Fibroblast of lung (primary cell): Measurements from ENCODE around the gene TBC1D25. TPM values are rescaled to one million over a fixed set of nuclear protein-coding genes. Genes with fewer than 3 reads are reported as not detected.
A peak's percentile ranks its signal among the peaks of the same experiment; 100 is the strongest.

Experiments used
- DNase-seq, 2 donors: peaks; one replicate each; pipeline versions ENCODE4 v3.0.0 to v3.0.0-alpha.2; 2010; ENCODE audit warnings: low read depth in 2 of 2
- H2AFZ ChIP-seq: 2 replicates; pipeline ENCODE4 v1.5.1; 2012; ENCODE audit warnings: low read length, control low read depth, inconsistent platforms
- H3K27ac ChIP-seq: 2 replicates; pipeline ENCODE4 v1.5.1; 2011; ENCODE audit warnings: low read length, control low read depth; ENCODE audit not compliant: insufficient read depth
- H3K27me3 ChIP-seq: 2 replicates; pipeline ENCODE4 v1.5.1; 2011; ENCODE audit warnings: mild to moderate bottlenecking, low read length; ENCODE audit not compliant: control insufficient read depth, insufficient read depth
- H3K36me3 ChIP-seq: 2 replicates; pipeline ENCODE4 v1.5.1; 2011; ENCODE audit warnings: low read length; ENCODE audit not compliant: control insufficient read depth, insufficient read depth
- H3K4me1 ChIP-seq: 2 replicates; pipeline ENCODE4 v1.5.1; 2011; ENCODE audit warnings: low read length; ENCODE audit not compliant: control insufficient read depth, insufficient read depth; ENCODE audit errors: extremely low read depth
- H3K4me2 ChIP-seq: 2 replicates; pipeline ENCODE4 v1.5.1; 2011; ENCODE audit warnings: low read length, control low read depth; ENCODE audit not compliant: insufficient read depth; ENCODE audit errors: extremely low read depth
- H3K4me3 ChIP-seq, 4 experiments: fragments of 200-600 bp in 1 of 4; sonication (generic) in 1 of 4; replicated peaks in 1 of 4; 2 replicates each; pipeline ENCODE4 v1.5.1; 2011 to 2016; ENCODE audit warnings: low read length in 4 of 4, low read depth in 3 of 4, mild to moderate bottlenecking in 3 of 4, control low read depth in 2 of 4, inconsistent platforms in 1 of 4, mixed read lengths in 1 of 4; ENCODE audit not compliant: insufficient read depth in 1 of 4; ENCODE audit errors: control extremely low read depth in 1 of 4
- H3K79me2 ChIP-seq: 2 replicates; pipeline ENCODE4 v1.5.1; 2012; ENCODE audit warnings: mild to moderate bottlenecking, low read length, inconsistent platforms; ENCODE audit not compliant: control insufficient read depth, insufficient read depth
- H3K9ac ChIP-seq: 2 replicates; pipeline ENCODE4 v1.5.1; 2011; ENCODE audit warnings: mild to moderate bottlenecking, low read length, control low read depth; ENCODE audit not compliant: insufficient read depth
- H3K9me3 ChIP-seq: 2 replicates; pipeline ENCODE4 v1.5.1; 2012; ENCODE audit warnings: low read depth, low read length; ENCODE audit not compliant: control insufficient read depth, insufficient read depth
- H4K20me1 ChIP-seq: 2 replicates; pipeline ENCODE4 v1.5.1; 2011; ENCODE audit warnings: low read length; ENCODE audit not compliant: control insufficient read depth, insufficient read depth; ENCODE audit errors: extremely low read depth
- EZH2 ChIP-seq: IDR thresholded peaks from 2 replicates; pipeline ENCODE4 v1.5.1; 2012; ENCODE audit warnings: low read length, control low read depth, mild to moderate bottlenecking; ENCODE audit errors: missing control alignments
- polyA plus RNA-seq, 2 donors: library from polyadenylated mRNA; depleted of rRNA in 1 of 2; stranded (reverse) in 1 of 2; unstranded in 1 of 2; fragments of >200 nt; gene quantifications; 2 replicates each; pipeline ENCODE4 v1.2.1, GENCODE V29; 2011 to 2012; ENCODE audit warnings: missing spikeins in 1 of 2
- total RNA-seq: library from RNA; depleted of rRNA; stranded (reverse); fragments of >200 nt; gene quantifications from 2 replicates; pipeline ENCODE4 v1.2.1, GENCODE V29; 2014
- TF ChIP-seq, protein P1 (sequence below), 2 donors: IDR thresholded peaks in 1 of 2; conservative IDR thresholded peaks in 1 of 2; 1 replicate in 1 of 2; 2 replicates in 1 of 2; pipeline ENCODE4 v1.5.1; 2011 to 2012; ENCODE audit warnings: low read length in 2 of 2, control low read depth in 1 of 2, inconsistent platforms in 1 of 2, low read depth in 1 of 2, mild to moderate bottlenecking in 1 of 2

The TBC1D25 gene
- total and polyA plus RNA-seq, 2 donors (not counting 1 experiment from before 2014, with no cell fraction given), result 5.1 to 8.5 TPM

DNA sequence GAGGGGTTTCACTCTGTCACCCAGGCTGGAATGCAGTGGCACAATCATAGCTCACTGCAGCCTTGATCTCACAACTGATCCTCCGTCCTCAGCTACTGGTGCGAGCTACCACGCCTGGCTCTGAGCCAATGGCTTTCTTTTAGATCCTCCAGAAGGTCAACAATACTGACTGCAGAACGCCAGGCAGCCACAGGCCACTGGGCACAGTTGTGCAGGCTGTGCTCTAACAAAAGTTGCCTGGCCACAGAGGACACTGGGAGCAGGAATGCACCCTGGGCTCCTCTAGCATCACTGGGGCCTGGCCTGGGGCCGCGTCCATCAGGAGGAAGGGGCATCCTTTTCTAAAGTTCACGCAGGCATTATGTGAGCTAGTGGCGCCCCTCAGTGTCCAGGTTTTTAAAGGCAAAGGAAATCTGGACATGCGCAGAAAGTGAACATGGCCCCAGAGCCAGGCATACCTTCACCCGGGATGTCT is 45.6 kb upstream of the TBC1D25 start:
- Histone ChIP-seq H3K4me3 (no peak overlapping the region), H2AFZ (no peak overlapping the region), H3K4me1 (peaks cover 4% of the 10 kb centered on the region), H3K27me3 (no peaks in the 10 kb centered on the region), H4K20me1 (no peaks in the 10 kb centered on the region), H3K27ac (no peak overlapping the region), H3K9ac (no peak overlapping the region), H3K79me2 (no peaks in the 10 kb centered on the region), H3K4me2 (no peak overlapping the region), H3K36me3 (no peaks in the 10 kb centered on the region), H3K9me3 (no peaks in the 10 kb centered on the region)
- peak; percentile 32 to 50 for DNase-seq
- TF ChIP-seq, protein P1, sequence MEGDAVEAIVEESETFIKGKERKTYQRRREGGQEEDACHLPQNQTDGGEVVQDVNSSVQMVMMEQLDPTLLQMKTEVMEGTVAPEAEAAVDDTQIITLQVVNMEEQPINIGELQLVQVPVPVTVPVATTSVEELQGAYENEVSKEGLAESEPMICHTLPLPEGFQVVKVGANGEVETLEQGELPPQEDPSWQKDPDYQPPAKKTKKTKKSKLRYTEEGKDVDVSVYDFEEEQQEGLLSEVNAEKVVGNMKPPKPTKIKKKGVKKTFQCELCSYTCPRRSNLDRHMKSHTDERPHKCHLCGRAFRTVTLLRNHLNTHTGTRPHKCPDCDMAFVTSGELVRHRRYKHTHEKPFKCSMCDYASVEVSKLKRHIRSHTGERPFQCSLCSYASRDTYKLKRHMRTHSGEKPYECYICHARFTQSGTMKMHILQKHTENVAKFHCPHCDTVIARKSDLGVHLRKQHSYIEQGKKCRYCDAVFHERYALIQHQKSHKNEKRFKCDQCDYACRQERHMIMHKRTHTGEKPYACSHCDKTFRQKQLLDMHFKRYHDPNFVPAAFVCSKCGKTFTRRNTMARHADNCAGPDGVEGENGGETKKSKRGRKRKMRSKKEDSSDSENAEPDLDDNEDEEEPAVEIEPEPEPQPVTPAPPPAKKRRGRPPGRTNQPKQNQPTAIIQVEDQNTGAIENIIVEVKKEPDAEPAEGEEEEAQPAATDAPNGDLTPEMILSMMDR (conservative IDR thresholded peaks at IDR 0.05 in 1 of 2, IDR thresholded peaks at IDR 0.05 in 1 of 2; ENCODE audit: low read depth in 1 of 2, low read length in 2 of 2), result peak; percentile 36 to 38
- TF ChIP-seq EZH2, result no peak

DNA sequence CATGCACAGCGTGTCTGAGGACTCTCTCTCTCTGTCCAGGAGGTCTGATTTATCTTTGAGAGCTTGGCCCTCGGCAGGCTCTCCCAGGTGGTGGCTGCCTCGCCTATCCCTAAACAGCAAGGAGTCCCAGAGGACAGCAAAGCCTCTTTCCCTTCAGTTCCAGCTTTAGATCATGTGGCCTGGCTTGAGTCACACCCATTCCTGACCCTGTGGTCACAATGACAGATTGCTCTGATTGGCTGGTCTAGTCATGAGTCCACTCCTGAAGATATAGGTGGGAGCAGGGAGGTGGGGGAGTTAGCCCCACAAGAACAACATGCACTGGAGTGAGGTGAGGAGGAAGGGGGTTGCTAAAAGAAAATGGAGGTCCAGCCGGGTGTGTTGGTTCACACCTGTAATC is 42.9 kb upstream of the TBC1D25 start:
- Histone ChIP-seq H3K9ac (no peak overlapping the region), H3K9me3 (no peaks in the 10 kb centered on the region), H3K4me1 (peaks cover 4% of the 10 kb centered on the region), H4K20me1 (no peaks in the 10 kb centered on the region), H2AFZ (no peak overlapping the region), H3K27me3 (no peaks in the 10 kb centered on the region), H3K27ac (no peak overlapping the region), H3K36me3 (no peaks in the 10 kb centered on the region), H3K4me3 (no peak overlapping the region), H3K79me2 (no peaks in the 10 kb centered on the region), H3K4me2 (no peak overlapping the region)
- no peak for DNase-seq
- TF ChIP-seq, protein P1 (conservative IDR thresholded peaks at IDR 0.05 in 1 of 2, IDR thresholded peaks at IDR 0.05 in 1 of 2; ENCODE audit: low read depth in 1 of 2, low read length in 2 of 2), result no peak
- no peak for TF ChIP-seq EZH2

- no peak overlapping the region for H3K9ac ChIP-seq
- H3K9me3 ChIP-seq, result no peaks in the 10 kb centered on the region
- H3K36me3 ChIP-seq, result no peaks in the 10 kb centered on the region
- no peak for DNase-seq
- peak overlapping the region; percentile 41 for H3K27ac ChIP-seq
- TF ChIP-seq, protein P1 (conservative IDR thresholded peaks at IDR 0.05 in 1 of 2, IDR thresholded peaks at IDR 0.05 in 1 of 2; ENCODE audit: low read depth in 1 of 2, low read length in 2 of 2), result no peak
- no peaks in the 10 kb centered on the region for H3K27me3 ChIP-seq
- H2AFZ ChIP-seq, result no peak overlapping the region
- H3K4me2 ChIP-seq, result no peak overlapping the region
- no peaks in the 10 kb centered on the region for H3K79me2 ChIP-seq
- no peaks in the 10 kb centered on the region for H4K20me1 ChIP-seq
- H3K4me3 ChIP-seq, result no peak overlapping the region
- peaks cover 2% of the 10 kb centered on the region for H3K4me1 ChIP-seq
These were observed 41.6 kb upstream of the TBC1D25 start for GRCh38 chrX:48497871-48498270.
